B cell (primary cell): ENCODE measurements around the gene UGGT1. TPM values are rescaled to one million over a fixed set of nuclear protein-coding genes. Genes with fewer than 3 reads are reported as not detected.

Experiments
- ATAC-seq: fragments of 200-7000 bp; cut with Tn5 transposase; one replicate; pipeline ENCODE4 v1.10.0; 2021; ENCODE audit warnings: low read depth, mild to moderate bottlenecking, moderate number of reproducible peaks, moderate library complexity
- CTCF ChIA-PET: fragments of 350-600 bp; sonication (Branson Sonifier 250); formaldehyde crosslinking; loops from one replicate; lab custom pipeline; 2021; ENCODE audit warnings: antibody characterized with exemption, inconsistent platforms; lab: Charles Lee
- POLR2A ChIA-PET: fragments of 350-600 bp; sonication (Branson Sonifier 250); formaldehyde crosslinking; loops from one replicate; lab custom pipeline; 2021; ENCODE audit warnings: antibody characterized with exemption; lab: Charles Lee
- DNase-seq: peaks from one replicate; pipeline ENCODE4 v3.0.0; 2013
- H2AFZ ChIP-seq: 2 replicates; pipeline ENCODE4 v1.6.1; 2012; ENCODE audit warnings: mild to moderate bottlenecking, low read depth, low read length; ENCODE audit not compliant: insufficient read depth, poor library complexity, severe bottlenecking
- H3K27ac ChIP-seq, 2 donors: 1 replicate in 1 of 2; 2 replicates in 1 of 2; pipeline ENCODE4 v1.5.1; 2012 to 2013; ENCODE audit warnings: low read length in 2 of 2, mild to moderate bottlenecking in 2 of 2, moderate library complexity in 1 of 2
- H3K27me3 ChIP-seq, 4 experiments: fragments of 200-600 bp in 1 of 4; sonication (generic) in 1 of 4; replicated peaks in 1 of 4; 1 replicate in 2 of 4; 2 replicates in 2 of 4; pipeline versions ENCODE4 v1.6.1 to v1.7.0; 2013 to 2016; ENCODE audit warnings: low read length in 3 of 4, mild to moderate bottlenecking in 2 of 4, mixed read lengths in 1 of 4, moderate library complexity in 1 of 4; ENCODE audit not compliant: insufficient read depth in 4 of 4, control insufficient read depth in 3 of 4; ENCODE audit errors: control extremely low read depth in 1 of 4
- H3K36me3 ChIP-seq, 2 experiments: replicated peaks in 1 of 2; 1 replicate in 1 of 2; 2 replicates in 1 of 2; pipeline versions ENCODE4 v1.6.1 to v1.7.1; 2013; ENCODE audit warnings: low read length in 1 of 2; ENCODE audit not compliant: insufficient read depth in 2 of 2, control insufficient read depth in 1 of 2; ENCODE audit errors: control extremely low read depth in 1 of 2, extremely low read depth in 1 of 2
- H3K4me1 ChIP-seq, 2 donors: fragments of 200-600 bp in 1 of 2; sonication (generic) in 1 of 2; 1 replicate in 1 of 2; 2 replicates in 1 of 2; pipeline versions ENCODE4 v1.5.1 to v1.6.1; 2013 to 2017; ENCODE audit warnings: low read length in 2 of 2; ENCODE audit not compliant: control insufficient read depth in 2 of 2, insufficient read depth in 2 of 2
- H3K4me2 ChIP-seq: replicated peaks from 2 replicates; pipeline ENCODE3; 2012; ENCODE audit warnings: mild to moderate bottlenecking, low read depth, low read length; ENCODE audit not compliant: poor library complexity, severe bottlenecking
- H3K4me3 ChIP-seq, 5 experiments: fragments of 200-600 bp in 1 of 5; sonication (generic) in 1 of 5; 1 replicate in 3 of 5; 2 replicates in 2 of 5; pipeline versions ENCODE4 v1.5.1 to v1.7.0; 2011 to 2016; ENCODE audit warnings: low read length in 4 of 5, mild to moderate bottlenecking in 4 of 5, low read depth in 2 of 5, control low read depth in 1 of 5, moderate library complexity in 1 of 5; ENCODE audit not compliant: insufficient read depth in 1 of 5; ENCODE audit errors: control extremely low read depth in 1 of 5, extremely low read depth in 1 of 5
- H3K79me2 ChIP-seq: fragments of 200-600 bp; sonication (generic); one replicate; pipeline ENCODE4 v1.6.0; 2016; ENCODE audit warnings: low read length; ENCODE audit not compliant: control insufficient read depth, insufficient read depth
- H3K9ac ChIP-seq: fragments of 200-600 bp; sonication (generic); 2 replicates; pipeline ENCODE4 v1.6.1; 2017; ENCODE audit warnings: mild to moderate bottlenecking, low read length, moderate library complexity
- H3K9me3 ChIP-seq, 3 donors: one replicate each; pipeline versions ENCODE4 v1.6.1 to v1.7.1; 2013; ENCODE audit warnings: low read length in 2 of 3; ENCODE audit not compliant: control insufficient read depth in 2 of 3, insufficient read depth in 1 of 3; ENCODE audit errors: control extremely low read depth in 1 of 3
- H4K20me1 ChIP-seq: 2 replicates; pipeline ENCODE4 v1.6.0; 2012; ENCODE audit warnings: mild to moderate bottlenecking, low read length; ENCODE audit not compliant: insufficient read depth, control insufficient read depth, poor library complexity, severe bottlenecking
- H3K27ac Mint-ChIP-seq: one replicate; pipeline ENCODE4 v1.8.0; 2021; ENCODE audit warnings: mixed read lengths
- H3K27me3 Mint-ChIP-seq: one replicate; pipeline ENCODE4 v1.8.0; 2021; ENCODE audit warnings: mixed read lengths
- H3K4me1 Mint-ChIP-seq: one replicate; pipeline ENCODE4 v1.8.0; 2021; ENCODE audit warnings: mixed read lengths
- H3K4me3 Mint-ChIP-seq: one replicate; pipeline ENCODE4 v1.8.0; 2021; ENCODE audit warnings: mixed read lengths
- H3K9me3 Mint-ChIP-seq: one replicate; pipeline ENCODE4 v1.8.0; 2022; ENCODE audit warnings: mixed read lengths; ENCODE audit not compliant: insufficient read depth
- CTCF ChIP-seq: fragments of 200-600 bp; IDR thresholded peaks from one replicate; pipeline ENCODE4 v1.8.0; 2022; ENCODE audit warnings: antibody characterized with exemption, mild to moderate bottlenecking
- EZH2 ChIP-seq: IDR thresholded peaks from 2 replicates; pipeline ENCODE4 v1.6.1; 2012; ENCODE audit warnings: borderline replicate concordance, low read depth, mild to moderate bottlenecking, moderate library complexity, low read length; ENCODE audit not compliant: insufficient read depth, poor library complexity, severe bottlenecking
- WGBS: methylation state at CpG from one replicate; pipeline ENCODE4 v1.1.5; 2013; ENCODE audit warnings: missing lambda C conversion rate; ENCODE audit not compliant: insufficient coverage; 5-methylcytosine and 5-hydroxymethylcytosine counted together
- intact Hi-C: fragments of 100-400 bp; cut with micrococcal nuclease; formaldehyde crosslinking; loops from one replicate; pipeline ENCODE4 v1.10.0; 2022
- polyA plus RNA-seq: library from polyadenylated mRNA; depleted of rRNA; stranded (reverse); fragments of >200 nt; gene quantifications from 2 replicates; pipeline ENCODE4 v1.2.3, GENCODE V29; 2012
- total RNA-seq, 2 donors: library from RNA; stranded (reverse); fragments of 120-200 nt in 1 of 2; gene quantifications; 1 replicate in 1 of 2; 2 replicates in 1 of 2; pipeline versions ENCODE4 v1.2.3 to v1.2.4, GENCODE V29; 2013 to 2022

Gene UGGT1
- total and polyA plus RNA-seq, 2 donors (not counting 1 experiment from before 2014, with no cell fraction given) = 8.5 to 44.1 TPM

GRCh38 chr2:128157644-128158043 is 66.6 kb downstream of the UGGT1 start:
- TF ChIP-seq EZH2 (no peak), CTCF (no peak)
- Histone ChIP-seq H4K20me1 (no peaks in the 10 kb centered on the region), H3K4me2 (no peak overlapping the region), H3K9me3 (no peaks in the 10 kb centered on the region), H3K36me3 (peaks cover 0 to 80% of the 10 kb centered on the region in 2 experiments), H2AFZ (no peak overlapping the region), H3K79me2 (no peaks in the 10 kb centered on the region), H3K4me3 (no peak overlapping the region), H3K4me1 (no peaks in the 10 kb centered on the region), H3K9ac (no peak overlapping the region), H3K27ac (no peak overlapping the region), H3K27me3 (no peaks in the 10 kb centered on the region)
- POLR2A ChIA-PET = no interaction called here
- no peak for DNase-seq
- Mint-ChIP-seq H3K27me3 (no peaks in the 10 kb centered on the region), H3K4me3 (no peak overlapping the region), H3K9me3 (no peaks in the 10 kb centered on the region), H3K27ac (no peak overlapping the region), H3K4me1 (peaks cover 7% of the 10 kb centered on the region)
- CTCF ChIA-PET = no interaction called here
- WGBS = 100% methylated on average over 2 of the region's 3 CpGs
- intact Hi-C loops = no loop called here
- ATAC-seq = no peak

- ATAC-seq = no peak
These were observed 67.2 kb downstream of the UGGT1 start for GRCh38 chr2:128158176-128158575.

More at GRCh38 chr2:128158176-128158575, 67.2 kb downstream of the UGGT1 start:
- TF ChIP-seq EZH2 (no peak), CTCF (no peak)
- Mint-ChIP-seq H3K27me3 (no peaks in the 10 kb centered on the region), H3K27ac (no peak overlapping the region), H3K4me1 (peaks cover 7% of the 10 kb centered on the region), H3K4me3 (no peak overlapping the region), H3K9me3 (no peaks in the 10 kb centered on the region)
- Histone ChIP-seq H3K36me3 (peaks cover 0 to 78% of the 10 kb centered on the region in 2 experiments), H3K9ac (no peak overlapping the region), H3K4me2 (no peak overlapping the region), H3K27me3 (no peaks in the 10 kb centered on the region), H4K20me1 (no peaks in the 10 kb centered on the region), H3K27ac (no peak overlapping the region), H3K4me3 (no peak overlapping the region), H3K79me2 (no peaks in the 10 kb centered on the region), H2AFZ (no peak overlapping the region), H3K4me1 (no peaks in the 10 kb centered on the region), H3K9me3 (no peaks in the 10 kb centered on the region)
- ChIA-PET POLR2A (no interaction called here), CTCF (no interaction called here)
- intact Hi-C loops = no loop called here
- no peak for DNase-seq
- no CpG with 5 or more reads among the region's 1 CpG for WGBS
